ENCODE results near the gene MFSD1. TPM values are rescaled to one million over a fixed set of nuclear protein-coding genes. Genes with fewer than 3 reads are reported as not detected.
A peak's percentile ranks its signal among the peaks of the same experiment; 100 is the strongest.

Gene MFSD1
- total and polyA plus RNA-seq, 2 of the 4 experiments (the other 2 are of a cell fraction) = 50.4 to 64.2 TPM

DNA sequence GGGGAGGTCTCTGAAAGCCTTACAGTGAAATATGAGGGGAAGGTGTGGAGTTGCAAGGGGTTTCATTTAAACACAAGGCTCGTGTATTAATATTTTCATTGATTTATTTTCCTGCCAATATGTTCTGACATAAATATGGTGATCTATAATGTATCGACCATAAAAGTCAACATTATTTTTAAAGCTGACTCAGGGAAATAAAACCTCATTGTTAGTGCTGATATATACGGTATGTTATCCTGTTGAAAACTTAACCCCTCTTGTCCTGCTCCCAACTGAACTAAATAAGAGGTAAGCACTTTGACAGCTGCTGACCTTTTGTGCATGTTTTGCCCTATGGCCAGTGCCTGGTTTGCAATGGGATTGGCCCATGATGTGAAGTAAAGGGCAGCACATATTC lies 47.9 kb downstream of the MFSD1 start:
- ATAC-seq (ENCODE audit: low read depth) = no peak
- in situ Hi-C loops (cut with MboI; ENCODE audit: low sequenced_read_pairs) = loop anchor here (5.0 kb wide), 1 partner anchor 408 kb away; no protein-coding TSS in a partner anchor
- H2AK5ac ChIP-seq (ENCODE audit: low read depth, low read length) = no peak overlapping the region
- H2AFZ ChIP-seq (replicated peaks; ENCODE audit: low read length, poor library complexity) = no peak overlapping the region
- no peak overlapping the region for H2BK15ac ChIP-seq (ENCODE audit: low read depth, low read length)
- H3K4me2 ChIP-seq (ENCODE audit: low read depth, low read length) = no peak overlapping the region
- H3K18ac ChIP-seq (ENCODE audit: low read depth, low read length) = no peak overlapping the region
- H3K27ac ChIP-seq (ENCODE audit: insufficient read depth, low read length) = no peak overlapping the region
- ChIA-PET POLR2A (ENCODE audit: unreplicated experiment) (no interaction called here), CTCF (no interaction called here)
- WGBS, 2 experiments (ENCODE audit: extremely low coverage in 2 of 2, insufficient read length in 1 of 2) = no CpG with 5 or more reads among the region's 3 CpGs
- H2BK20ac ChIP-seq (ENCODE audit: low read depth, low read length) = no peak overlapping the region
- TF ChIP-seq BHLHE40 (IDR thresholded peaks at IDR 0.05; ENCODE audit: low read depth, low read length) = no peak
- TF ChIP-seq RFX5 (IDR thresholded peaks at IDR 0.05; ENCODE audit: low read depth, low read length) = no peak
- no peak for TF ChIP-seq SMC3 (IDR thresholded peaks at IDR 0.05; ENCODE audit: low read depth, low read length)
- no peak for TF ChIP-seq RCOR1 (IDR thresholded peaks at IDR 0.05; ENCODE audit: insufficient replicate concordance, low read length)
- TF ChIP-seq MAFK (IDR thresholded peaks at IDR 0.05; ENCODE audit: low read depth, low read length) = peak; percentile 91
- TF ChIP-seq MXI1 (IDR thresholded peaks at IDR 0.05; ENCODE audit: borderline replicate concordance, low read depth, low read length) = no peak
- intact Hi-C loops (cut with micrococcal nuclease) = no loop called here
- H2BK5ac ChIP-seq (ENCODE audit: low read depth, low read length, poor library complexity, severe bottlenecking) = no peak overlapping the region
- H3K9ac ChIP-seq (ENCODE audit: low read depth, low read length) = no peak overlapping the region
- H3K4me3 ChIP-seq (ENCODE audit: insufficient read depth, low read depth, low read length) = no peak overlapping the region
- H4K91ac ChIP-seq (ENCODE audit: insufficient read depth, low read depth, low read length) = no peak overlapping the region
- dilution Hi-C loops (cut with HindIII; ENCODE audit: low sequenced_read_pairs, unreplicated experiment) = no loop called here
- H4K8ac ChIP-seq (ENCODE audit: low read depth in 2 of 2, low read length in 2 of 2) = no peak overlapping the region
- no TSS peak for BruUV-seq (replicated peaks)
- H3K36me3 ChIP-seq (ENCODE audit: control insufficient read depth, insufficient read depth, low read length) = no peaks in the 10 kb centered on the region
- DNase-seq = no peak
- no peak overlapping the region for H3K14ac ChIP-seq (replicated peaks; ENCODE audit: low read depth, low read length)
- H3K9me1 ChIP-seq (ENCODE audit: insufficient read depth, low read length) = no peaks in the 10 kb centered on the region
- no peak overlapping the region for H2BK120ac ChIP-seq (ENCODE audit: low read depth, low read length)
- H2AK9ac ChIP-seq (replicated peaks; ENCODE audit: low read depth, low read length, poor library complexity) = no peak overlapping the region
- no peak overlapping the region for H3K23ac ChIP-seq (ENCODE audit: low read depth, low read length)
- H4K20me1 ChIP-seq (ENCODE audit: insufficient read depth, low read length) = no peaks in the 10 kb centered on the region
- H3K27me3 ChIP-seq (ENCODE audit: control insufficient read depth, insufficient read depth, low read length) = peaks cover 8% of the 10 kb centered on the region
- H4K5ac ChIP-seq (ENCODE audit: low read depth, low read length) = no peak overlapping the region
- no peaks in the 10 kb centered on the region for H3K79me1 ChIP-seq (ENCODE audit: low read depth in 1 of 2, low read length in 2 of 2)
- H3K4ac ChIP-seq (ENCODE audit: low read depth, low read length) = no peak overlapping the region
- H3K4me1 ChIP-seq (ENCODE audit: control insufficient read depth, insufficient read depth, low read length) = no peaks in the 10 kb centered on the region
- no peak overlapping the region for H3K56ac ChIP-seq (ENCODE audit: extremely low read depth, insufficient read depth, low read length)
- no peaks in the 10 kb centered on the region for H3K9me3 ChIP-seq (ENCODE audit: control insufficient read depth, insufficient read depth, low read length)

Data from IMR-90 (cell line).